ENCODE data around the gene AIP.

GRCh38 chr11:67520856-67521824, 38.3 kb downstream of the AIP start:
- TF ChIP-seq CTCF (IDR thresholded peaks at IDR 0.05) (no peak), POLR2A (IDR thresholded peaks at IDR 0.05) (no peak)
